GM21367 (cell line): ENCODE results near the gene MAP6D1.

Source experiments
- ATAC-seq: cut with Tn5 transposase; IDR thresholded peaks from one replicate; pipeline ENCODE4 v1.9.1; 2021; ENCODE audit not compliant: unreplicated experiment

Gene MAP6D1

GRCh38 chr3:183825456-183826161 lies at the start of gene MAP6D1:
MAP6D1 (minus strand) TSS chr3:183825577; CDS start chr3:183825547, 30 bp downstream.
- ATAC-seq = peak; percentile 46

DNA sequence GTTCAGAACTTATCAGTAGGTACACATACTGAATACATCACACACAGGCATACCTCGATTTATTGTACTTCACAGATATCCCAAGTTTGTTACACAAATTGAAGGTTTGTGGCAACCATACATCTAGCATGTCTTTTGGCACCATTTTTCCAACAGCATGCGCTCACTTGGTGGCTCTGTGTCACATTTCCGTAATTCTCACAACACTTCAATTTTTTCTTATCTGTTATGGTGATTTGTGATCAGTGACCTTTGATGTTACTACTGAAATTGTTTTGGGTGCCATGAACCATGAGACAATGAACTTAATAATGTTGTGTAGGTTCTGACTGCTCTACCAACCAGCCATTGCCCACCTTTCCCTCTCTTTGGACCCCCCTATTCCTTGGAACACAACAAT lies 48.5 kb upstream of the MAP6D1 start:
- ATAC-seq = no peak

GRCh38 chr3:183871541-183871940 lies 46.2 kb upstream of the MAP6D1 start:
- ATAC-seq = no peak

DNA sequence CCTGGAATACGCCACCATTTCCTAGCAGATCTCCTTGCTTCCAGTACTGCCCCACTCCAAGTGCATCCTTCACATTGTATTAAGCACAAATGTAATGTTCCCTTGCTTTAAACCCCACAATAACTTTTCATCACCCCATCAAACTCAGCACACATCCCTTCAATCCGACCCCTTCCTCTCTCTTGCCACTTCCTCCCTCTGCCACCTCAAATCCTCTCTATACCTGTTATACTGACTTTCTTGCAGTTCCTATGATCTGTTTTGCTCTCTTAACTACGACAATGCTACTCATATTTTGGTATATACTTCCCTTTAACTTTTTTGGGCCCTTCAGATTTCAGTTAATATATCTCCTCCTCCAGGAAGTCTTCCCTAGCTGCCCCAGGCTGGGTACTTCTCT lies 45.2 kb upstream of the MAP6D1 start:
- no peak for ATAC-seq

DNA sequence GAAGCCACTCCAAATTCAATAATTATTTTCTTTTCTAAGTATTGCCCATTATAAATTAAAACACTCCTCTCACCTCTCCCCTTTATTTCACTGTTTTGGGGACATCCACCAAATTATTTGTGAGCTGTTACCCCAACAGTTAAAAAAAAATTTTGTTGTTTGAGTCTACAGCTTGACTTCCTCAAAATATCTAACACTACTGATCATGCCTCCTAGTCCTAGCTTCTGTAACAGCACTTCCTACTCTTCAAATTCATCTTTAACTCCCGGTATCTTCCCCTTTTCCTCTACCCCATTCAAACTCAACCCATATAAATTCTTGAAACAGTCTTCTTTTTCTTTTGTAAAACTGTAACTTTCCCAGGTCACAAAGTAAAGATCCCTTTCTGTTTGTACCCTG lies 43.4 kb upstream of the MAP6D1 start:
- no peak for ATAC-seq

GRCh38 chr3:183862610-183863009 lies 37.2 kb upstream of the MAP6D1 start:
- ATAC-seq = no peak

GRCh38 chr3:183857863-183858262 lies 32.5 kb upstream of the MAP6D1 start:
- ATAC-seq = no peak

DNA sequence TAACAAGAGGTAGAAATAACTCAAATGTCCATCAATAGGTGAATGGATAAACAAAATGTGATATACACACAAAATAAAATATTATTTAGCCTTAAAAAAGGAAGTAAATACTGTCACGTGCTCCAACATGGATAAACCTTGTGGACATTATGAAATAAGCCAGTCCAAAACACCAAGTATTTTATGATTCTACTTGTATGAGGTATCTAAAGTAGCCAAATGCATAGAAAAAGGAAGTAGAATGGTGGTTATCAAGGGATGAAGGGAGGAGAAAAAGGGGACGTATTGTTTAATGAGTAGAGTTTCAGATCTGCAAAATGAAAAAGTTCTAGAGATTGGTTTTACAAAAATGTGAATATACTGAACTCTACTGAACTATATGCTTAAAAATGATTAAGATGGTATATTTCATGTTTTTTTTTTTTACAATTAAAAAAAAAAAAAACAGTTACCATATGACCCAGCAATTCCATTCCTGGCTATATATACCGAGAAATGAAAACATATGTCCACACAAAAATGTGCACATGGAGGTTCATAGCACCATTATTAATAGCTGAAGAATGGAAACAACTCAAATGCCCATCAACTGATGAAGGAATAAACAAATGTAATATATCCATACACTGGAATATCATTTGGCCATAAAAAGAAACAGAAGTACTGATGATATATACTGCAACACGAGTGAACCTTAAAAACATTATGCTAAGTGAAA lies 29.1 kb upstream of the MAP6D1 start:
- no peak for ATAC-seq

GRCh38 chr3:183845608-183846288 lies 20.4 kb upstream of the MAP6D1 start:
- ATAC-seq = no peak

DNA sequence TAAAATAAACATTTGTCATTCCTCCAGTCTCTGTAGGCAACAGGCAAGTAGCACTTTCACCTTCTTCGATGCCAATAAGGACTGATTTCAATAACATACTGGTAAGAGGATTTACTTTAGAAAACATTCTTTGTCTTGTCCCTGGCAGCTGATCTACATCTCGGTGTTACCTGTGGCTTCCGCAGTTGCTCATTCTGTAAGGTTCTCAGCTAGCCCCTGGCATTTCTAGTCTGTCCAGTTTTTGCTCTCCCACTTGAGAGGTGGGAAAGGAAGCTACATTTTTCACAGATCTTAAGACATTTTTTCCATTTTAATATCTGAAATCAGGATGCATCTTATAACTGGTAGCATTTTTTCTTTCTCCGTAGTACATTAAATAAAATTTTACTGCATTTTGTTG lies 19.7 kb upstream of the MAP6D1 start:
- ATAC-seq = no peak

- no peak for ATAC-seq
These were observed 19.2 kb upstream of the MAP6D1 start for GRCh38 chr3:183844606-183845005.

- no peak for ATAC-seq
These were observed 14.4 kb upstream of the MAP6D1 start for GRCh38 chr3:183839751-183840150.

- ATAC-seq = no peak
These were observed 12.5 kb upstream of the MAP6D1 start for GRCh38 chr3:183837894-183838293.

GRCh38 chr3:183837390-183837789 lies 12.0 kb upstream of the MAP6D1 start:
- no peak for ATAC-seq

DNA sequence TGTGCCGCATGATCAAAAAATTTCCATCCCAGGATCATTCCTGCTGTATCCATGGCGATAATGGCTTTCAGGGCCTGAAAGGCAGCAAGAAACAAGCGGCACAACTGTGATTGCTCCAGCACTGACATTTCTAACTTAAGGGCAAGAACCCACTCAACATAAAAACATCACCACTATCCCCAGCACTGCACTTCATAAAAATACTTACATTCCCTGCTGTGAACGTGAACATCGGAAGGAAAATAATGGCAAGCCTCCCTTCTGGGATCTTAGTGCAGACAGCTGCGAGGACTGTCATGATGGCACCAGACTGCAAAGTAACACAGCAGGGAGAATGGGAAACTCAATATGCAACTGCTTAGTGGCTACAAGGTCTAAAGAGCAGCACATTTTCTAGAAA lies 8.1 kb upstream of the MAP6D1 start:
- no peak for ATAC-seq

GRCh38 chr3:183830187-183830586 lies 4.8 kb upstream of the MAP6D1 start:
- ATAC-seq = no peak

- ATAC-seq = no peak
These were observed 4.1 kb upstream of the MAP6D1 start for GRCh38 chr3:183829466-183829865.

GRCh38 chr3:183828538-183828870 lies 3.1 kb upstream of the MAP6D1 start:
- ATAC-seq = no peak

DNA sequence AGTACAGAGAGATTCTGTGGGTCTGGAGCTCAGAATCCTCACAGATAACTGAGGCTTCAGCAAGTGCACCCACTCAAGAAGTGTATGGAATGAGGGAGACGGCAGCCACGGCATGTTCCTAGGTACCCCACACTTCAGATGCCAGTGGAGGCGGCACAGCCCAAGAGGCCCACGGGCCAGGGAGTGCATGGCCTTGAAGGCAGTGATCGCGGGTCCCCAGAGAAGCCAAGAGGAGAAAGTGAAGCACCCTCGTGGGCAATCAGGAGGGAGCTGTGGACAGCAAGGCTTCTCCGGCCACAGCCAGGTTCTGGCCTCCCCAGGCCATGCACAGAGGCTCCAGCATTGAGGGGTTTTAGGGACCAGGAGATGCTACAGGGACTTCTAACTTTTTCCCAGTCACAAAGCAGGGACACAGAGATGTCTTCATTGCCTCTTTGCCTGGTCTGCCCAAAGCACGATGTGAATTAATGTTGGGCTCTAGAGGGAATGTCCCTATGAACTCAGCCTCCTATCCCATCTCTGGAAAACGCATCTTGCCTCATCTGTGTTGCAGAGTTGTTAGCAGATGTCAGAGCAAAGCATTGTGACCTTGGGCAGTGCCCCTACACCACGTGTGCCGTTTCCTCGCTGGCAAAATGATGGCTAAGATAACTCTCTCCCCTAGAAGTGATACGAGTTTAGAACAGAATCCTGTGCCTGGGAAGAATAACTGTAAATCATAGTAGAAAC lies 2.6 kb upstream of the MAP6D1 start:
- ATAC-seq = no peak

DNA sequence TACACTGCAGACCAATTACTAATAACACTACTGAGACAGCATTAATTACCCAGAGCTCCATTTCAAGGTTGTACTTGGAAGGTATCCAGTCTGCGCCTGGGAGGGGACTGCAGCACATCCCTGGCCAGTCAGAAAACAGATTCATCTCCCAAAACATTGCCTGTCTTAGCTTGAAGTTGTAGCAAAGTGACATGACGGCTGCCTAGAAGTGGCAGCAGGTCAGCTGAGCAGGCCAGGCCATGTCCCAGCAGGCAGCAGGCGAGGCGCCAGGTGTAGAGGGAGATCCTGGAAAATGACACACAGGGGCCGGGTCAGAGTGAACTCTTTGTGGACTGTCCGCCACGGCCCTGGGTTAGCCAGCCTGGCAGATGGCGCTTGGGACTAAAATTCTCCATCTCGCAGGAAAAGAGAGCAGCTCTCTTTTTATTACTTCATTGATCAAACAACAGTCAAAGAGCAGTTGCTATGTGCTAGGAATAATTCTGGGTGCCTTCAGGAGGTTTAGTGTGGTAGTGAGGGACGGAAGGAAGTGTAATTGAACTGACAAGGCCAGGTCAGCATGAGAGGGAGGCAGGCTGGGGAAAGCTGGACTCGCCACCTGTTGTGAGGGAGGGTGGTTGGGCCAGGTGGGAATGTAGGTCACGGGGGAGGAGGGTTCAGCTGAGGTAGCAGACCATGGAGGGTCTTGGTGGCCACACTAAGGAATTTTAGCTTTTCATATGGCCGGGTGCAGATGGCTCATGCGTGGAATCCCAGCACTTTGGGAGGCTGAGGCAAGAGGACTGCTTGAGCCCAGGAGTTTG lies 1.3 kb upstream of the MAP6D1 start:
- no peak for ATAC-seq
